Hepatocyte (in vitro differentiated cells): Measurements from ENCODE around the gene SLC44A1.

Source experiments
- CTCF ChIP-seq: fragments of 200-600 bp; sonication (generic); IDR thresholded peaks from 2 replicates; pipeline ENCODE4 v1.5.1; 2016; ENCODE audit warnings: antibody characterized with exemption, mild to moderate bottlenecking; ENCODE audit not compliant: poor library complexity
- EZH2 ChIP-seq: fragments of 200-600 bp; sonication (generic); IDR thresholded peaks from 2 replicates; pipeline ENCODE4 v1.6.1; 2016; ENCODE audit warnings: antibody characterized with exemption, mild to moderate bottlenecking, borderline replicate concordance
- EZH2phosphoT487 ChIP-seq: fragments of 200-600 bp; sonication (generic); IDR thresholded peaks from one replicate; pipeline ENCODE4 v1.6.1; 2018; ENCODE audit warnings: antibody characterized with exemption, mild to moderate bottlenecking, low read depth, moderate library complexity; ENCODE audit not compliant: unreplicated experiment, severe bottlenecking

GRCh38 chr9:105244003-105244733 lies at the start of gene SLC44A1:
- TF ChIP-seq CTCF (no peak), EZH2phosphoT487 (no peak), EZH2 (no peak)
